Activated naive CD8-positive, alpha-beta T cell treated with anti-CD3 and anti-CD28 coated beads, Interleukin-2, amount 10 ng/mL, durations not matched to agents 7 days and 5 days (primary cell): ENCODE data around the gene MTCH2. TPM values are rescaled to one million over a fixed set of nuclear protein-coding genes. Genes with fewer than 3 reads are reported as not detected.
"Not testable (repeated sequence)": the region's sequence is repeated elsewhere in the genome, so short reads cannot be mapped to it uniquely, and the experiment has no call there.

Experiments used
- ATAC-seq: fragments of 150-1000 bp; cut with Tn5 transposase; one replicate; pipeline ENCODE4 v1.10.0; 2021; ENCODE audit warnings: low read depth, moderate library complexity
- POLR2A ChIA-PET: fragments of 350-600 bp; sonication (Branson Sonifier 250); formaldehyde crosslinking; loops from one replicate; lab custom pipeline; 2021; ENCODE audit warnings: antibody characterized with exemption; lab: Charles Lee
- DNase-seq: peaks from one replicate; pipeline ENCODE4 v3.0.0; 2021
- H3K27ac Mint-ChIP-seq: one replicate; pipeline ENCODE4 v1.8.0; 2022; ENCODE audit warnings: mild to moderate bottlenecking, mixed read lengths
- H3K27me3 Mint-ChIP-seq: one replicate; pipeline ENCODE4 v1.8.0; 2022; ENCODE audit warnings: mild to moderate bottlenecking, moderate library complexity, mixed read lengths
- H3K36me3 Mint-ChIP-seq: one replicate; pipeline ENCODE4 v1.8.0; 2021; ENCODE audit warnings: mild to moderate bottlenecking, mixed read lengths
- H3K4me1 Mint-ChIP-seq: one replicate; pipeline ENCODE4 v1.8.0; 2021; ENCODE audit warnings: mixed read lengths
- H3K4me3 Mint-ChIP-seq: one replicate; pipeline ENCODE4 v1.8.0; 2022; ENCODE audit warnings: mild to moderate bottlenecking, moderate library complexity, mixed read lengths
- H3K9me3 Mint-ChIP-seq: one replicate; pipeline ENCODE4 v1.8.0; 2021; ENCODE audit warnings: mixed read lengths
- total RNA-seq, 2 experiments: library from RNA; stranded (reverse); gene quantifications; one replicate each; pipeline ENCODE4 v1.2.3, GENCODE V29; 2021

The MTCH2 gene
- total RNA-seq, 2 experiments from 2014 or later = 61.4 to 66.8 TPM

GRCh38 chr11:47661245-47661644 is 18.9 kb upstream of the MTCH2 start:
- H3K27ac Mint-ChIP-seq = no peak overlapping the region
- POLR2A ChIA-PET = no interaction called here
- no peaks in the 10 kb centered on the region for H3K36me3 Mint-ChIP-seq
- no peaks in the 10 kb centered on the region for H3K4me1 Mint-ChIP-seq
- H3K9me3 Mint-ChIP-seq = no peaks in the 10 kb centered on the region
- DNase-seq = no peak
- no peak overlapping the region for H3K4me3 Mint-ChIP-seq
- ATAC-seq = no peak
- peaks cover 4% of the 10 kb centered on the region for H3K27me3 Mint-ChIP-seq

DNA sequence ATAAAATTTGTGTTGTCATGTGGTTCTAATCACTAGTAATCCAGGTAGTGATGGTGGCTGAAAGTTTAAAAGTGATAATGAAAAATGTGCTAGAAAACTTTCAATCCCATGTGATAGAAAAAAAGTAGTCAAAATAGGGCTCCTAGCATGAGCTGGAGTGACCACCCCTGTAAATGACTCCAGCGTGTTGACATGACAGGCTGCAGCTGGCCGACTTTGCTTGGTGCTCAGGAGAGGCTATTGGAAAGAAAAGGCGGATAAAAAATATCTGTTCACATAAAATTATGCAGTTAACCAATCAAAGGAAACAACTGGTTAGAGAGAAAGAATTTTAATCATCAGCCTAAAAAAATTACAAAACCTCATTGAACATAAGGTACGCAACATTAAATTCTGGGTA is 16.9 kb upstream of the MTCH2 start:
- H3K27ac Mint-ChIP-seq = no peak overlapping the region
- no peaks in the 10 kb centered on the region for H3K4me1 Mint-ChIP-seq
- peaks cover 4% of the 10 kb centered on the region for H3K27me3 Mint-ChIP-seq
- POLR2A ChIA-PET = no interaction called here
- no peaks in the 10 kb centered on the region for H3K36me3 Mint-ChIP-seq
- H3K4me3 Mint-ChIP-seq = no peak overlapping the region
- DNase-seq (no peak), ATAC-seq (no peak)
- H3K9me3 Mint-ChIP-seq = no peaks in the 10 kb centered on the region

DNA sequence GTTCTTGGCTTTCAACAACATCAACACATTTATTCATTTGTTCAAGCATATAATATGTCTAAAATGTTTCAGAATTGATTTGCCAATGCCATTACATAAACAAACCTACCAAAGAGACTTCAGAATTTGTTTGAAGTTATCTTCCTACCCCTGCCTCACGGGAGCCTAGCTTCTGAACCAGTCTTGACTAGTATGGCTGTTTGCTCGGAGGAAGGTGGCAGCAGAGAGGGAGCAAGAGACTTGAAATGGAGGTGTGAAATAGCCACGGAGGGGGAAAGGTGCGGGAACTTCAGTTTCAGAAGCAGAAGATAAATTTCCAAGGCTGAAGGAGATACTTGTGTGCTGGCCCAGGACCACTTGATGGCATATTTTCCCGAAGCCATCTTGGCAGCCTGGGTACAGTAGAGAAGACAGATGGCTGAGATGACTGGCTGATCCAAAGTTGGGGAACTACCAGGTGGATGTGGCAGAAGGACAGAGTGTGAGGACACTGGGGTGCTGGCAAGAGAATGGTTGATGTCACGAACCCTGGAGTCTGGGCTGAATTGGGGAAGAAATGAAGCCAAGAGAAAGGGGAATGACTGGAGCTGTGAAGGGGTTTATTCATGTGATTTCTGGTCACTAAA is 14.0 kb upstream of the MTCH2 start:
- POLR2A ChIA-PET = interaction anchor here (0.6 kb wide), 1 partner anchor 106 kb away, joined by 6 read pairs; no protein-coding TSS in a partner anchor
- DNase-seq (no peak), ATAC-seq (no peak)
- peaks cover 7% of the 10 kb centered on the region for H3K27me3 Mint-ChIP-seq
- H3K36me3 Mint-ChIP-seq = peaks cover 2% of the 10 kb centered on the region
- H3K4me1 Mint-ChIP-seq = no peaks in the 10 kb centered on the region
- no peak overlapping the region for H3K4me3 Mint-ChIP-seq
- H3K9me3 Mint-ChIP-seq = peaks cover 11% of the 10 kb centered on the region
- no peak overlapping the region for H3K27ac Mint-ChIP-seq

- Mint-ChIP-seq H3K9me3 (peaks cover 12% of the 10 kb centered on the region), H3K4me3 (no peak overlapping the region), H3K36me3 (peaks cover 2% of the 10 kb centered on the region), H3K27ac (no peak overlapping the region), H3K27me3 (peaks cover 7% of the 10 kb centered on the region), H3K4me1 (no peaks in the 10 kb centered on the region)
- POLR2A ChIA-PET = no interaction called here
- DNase-seq (no peak), ATAC-seq (no peak)
These were observed 9.6 kb upstream of the MTCH2 start for GRCh38 chr11:47651818-47652469.

DNA sequence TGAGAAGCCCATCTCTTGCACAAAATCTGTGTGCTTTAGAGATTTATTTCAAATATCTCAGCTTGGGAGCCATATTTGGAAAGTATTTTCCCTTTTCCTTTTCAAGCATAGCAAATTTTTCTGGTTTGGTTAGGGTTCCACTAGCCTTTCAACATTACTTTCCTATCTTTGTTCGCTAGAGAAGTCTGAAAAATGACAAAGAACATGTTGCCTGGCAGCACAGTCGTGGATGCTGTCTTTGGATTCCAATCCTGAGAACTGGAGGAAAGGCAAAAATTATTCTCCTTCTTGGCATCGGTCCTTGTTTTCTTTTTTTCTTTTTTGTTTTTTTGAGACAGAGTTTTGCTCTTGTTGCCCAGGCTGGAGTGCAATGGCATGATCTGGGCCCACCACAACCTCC is 6.9 kb upstream of the MTCH2 start:
- DNase-seq (no peak), ATAC-seq (no peak)
- Mint-ChIP-seq H3K4me3 (no peak overlapping the region), H3K4me1 (no peaks in the 10 kb centered on the region), H3K27me3 (peaks cover 3% of the 10 kb centered on the region), H3K9me3 (peaks cover 12% of the 10 kb centered on the region), H3K36me3 (peaks cover 2% of the 10 kb centered on the region), H3K27ac (no peak overlapping the region)
- POLR2A ChIA-PET = interaction anchor here (0.8 kb wide), 1 partner anchor 65 kb away, joined by 3 read pairs; no protein-coding TSS in a partner anchor

- Mint-ChIP-seq H3K36me3 (no peaks in the 10 kb centered on the region), H3K27ac (no peak overlapping the region), H3K4me3 (no peak overlapping the region), H3K27me3 (no peaks in the 10 kb centered on the region), H3K4me1 (peaks cover 12% of the 10 kb centered on the region), H3K9me3 (no peaks in the 10 kb centered on the region)
- POLR2A ChIA-PET = no interaction called here
- DNase-seq = no peak
- no peak for ATAC-seq
These were observed 3.7 kb upstream of the MTCH2 start for GRCh38 chr11:47646019-47646418.

- H3K9me3 Mint-ChIP-seq = no peaks in the 10 kb centered on the region
- no peak for ATAC-seq
- no peaks in the 10 kb centered on the region for H3K36me3 Mint-ChIP-seq
- POLR2A ChIA-PET = interaction anchor here (5.4 kb wide), 1 partner anchor 70 kb away, joined by 29 read pairs; the partner anchor contains the start of gene AGBL2
- no peaks in the 10 kb centered on the region for H3K27me3 Mint-ChIP-seq
- no peak overlapping the region for H3K27ac Mint-ChIP-seq
- peaks cover 15% of the 10 kb centered on the region for H3K4me1 Mint-ChIP-seq
- no peak for DNase-seq
- H3K4me3 Mint-ChIP-seq = no peak overlapping the region
These were observed 3.1 kb upstream of the MTCH2 start for GRCh38 chr11:47645500-47645899.

GRCh38 chr11:47641600-47642098 is 710 bp downstream of the MTCH2 start:
- peak overlapping the region; percentile 98 for H3K27ac Mint-ChIP-seq
- ATAC-seq = no peak
- H3K9me3 Mint-ChIP-seq = no peaks in the 10 kb centered on the region
- POLR2A ChIA-PET = interaction anchor here (5.4 kb wide), 1 partner anchor 74 kb away, joined by 29 read pairs; the partner anchor contains the start of gene AGBL2
- peaks cover 21% of the 10 kb centered on the region for H3K4me1 Mint-ChIP-seq
- H3K4me3 Mint-ChIP-seq = peak overlapping the region; percentile 95
- DNase-seq = no peak
- H3K27me3 Mint-ChIP-seq = no peaks in the 10 kb centered on the region
- peaks cover 11% of the 10 kb centered on the region for H3K36me3 Mint-ChIP-seq

DNA sequence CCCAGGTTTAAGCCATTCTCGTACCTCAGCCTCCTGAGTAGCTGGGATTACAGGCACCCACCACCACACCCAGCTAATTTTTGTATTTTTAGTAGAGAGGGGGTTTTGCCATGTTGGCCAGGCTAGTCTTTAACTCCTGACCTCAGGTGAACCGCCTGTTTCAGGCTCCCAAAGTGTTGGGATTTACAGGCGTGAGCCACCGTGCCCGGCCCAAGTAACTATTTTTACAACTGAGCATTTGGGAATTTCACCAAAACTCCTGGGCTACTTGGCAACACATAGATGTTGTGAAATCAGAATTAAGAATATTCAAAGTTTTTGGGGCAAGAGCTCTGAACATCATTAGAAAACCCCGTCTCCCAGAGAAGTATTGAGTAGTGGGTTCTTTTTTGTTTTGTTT is 1.9 kb downstream of the MTCH2 start:
- Mint-ChIP-seq H3K36me3 (peaks cover 15% of the 10 kb centered on the region), H3K4me3 (peak overlapping the region; percentile 95), H3K4me1 (peaks cover 21% of the 10 kb centered on the region)
- not testable (repeated sequence) for ATAC-seq, H3K27me3 Mint-ChIP-seq, H3K27ac Mint-ChIP-seq, H3K9me3 Mint-ChIP-seq, DNase-seq
- POLR2A ChIA-PET = interaction anchor here (5.4 kb wide), 1 partner anchor 75 kb away, joined by 29 read pairs; the partner anchor contains the start of gene AGBL2

GRCh38 chr11:47636331-47636730 is 6.0 kb downstream of the MTCH2 start:
- H3K4me3 Mint-ChIP-seq, H3K27ac Mint-ChIP-seq, ATAC-seq, POLR2A ChIA-PET, H3K9me3 Mint-ChIP-seq, H3K27me3 Mint-ChIP-seq, DNase-seq: not testable (repeated sequence)
- peaks cover 29% of the 10 kb centered on the region for H3K36me3 Mint-ChIP-seq
- peaks cover 12% of the 10 kb centered on the region for H3K4me1 Mint-ChIP-seq

- H3K27me3 Mint-ChIP-seq = no peaks in the 10 kb centered on the region
- H3K4me3 Mint-ChIP-seq = no peak overlapping the region
- POLR2A ChIA-PET = no interaction called here
- H3K27ac Mint-ChIP-seq = peak overlapping the region; percentile 7
- no peaks in the 10 kb centered on the region for H3K4me1 Mint-ChIP-seq
- no peak for DNase-seq
- H3K36me3 Mint-ChIP-seq = peaks cover 22% of the 10 kb centered on the region
- ATAC-seq = no peak
- no peaks in the 10 kb centered on the region for H3K9me3 Mint-ChIP-seq
These were observed 10.9 kb downstream of the MTCH2 start for GRCh38 chr11:47631473-47631872.

DNA sequence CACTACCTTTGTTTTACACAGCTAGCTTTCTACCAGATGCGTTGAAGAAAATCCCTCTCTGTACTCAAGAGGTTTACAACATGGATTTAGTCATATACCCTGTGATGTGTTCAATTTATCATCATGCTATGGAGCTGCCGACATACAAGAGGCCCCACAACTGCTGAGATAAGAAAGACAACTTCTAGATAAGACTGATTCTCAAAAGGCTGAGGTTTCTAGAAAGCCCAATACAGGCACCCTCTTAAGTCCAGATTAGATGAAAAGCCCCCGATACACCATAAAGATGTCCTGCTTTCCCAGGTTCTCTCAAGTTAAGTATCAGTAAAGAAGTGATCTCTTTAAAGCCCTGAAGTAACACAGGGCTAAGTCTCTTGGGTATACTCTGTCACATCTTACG is 14.3 kb downstream of the MTCH2 start:
- Mint-ChIP-seq H3K9me3 (no peaks in the 10 kb centered on the region), H3K27me3 (no peaks in the 10 kb centered on the region), H3K36me3 (peaks cover 17% of the 10 kb centered on the region), H3K4me1 (no peaks in the 10 kb centered on the region), H3K4me3 (no peak overlapping the region), H3K27ac (no peak overlapping the region)
- DNase-seq (no peak), ATAC-seq (no peak)
- POLR2A ChIA-PET = no interaction called here

GRCh38 chr11:47626234-47626633 is 16.1 kb downstream of the MTCH2 start:
- ATAC-seq (no peak), DNase-seq (no peak)
- Mint-ChIP-seq H3K9me3 (no peaks in the 10 kb centered on the region), H3K36me3 (peaks cover 15% of the 10 kb centered on the region), H3K4me1 (no peaks in the 10 kb centered on the region), H3K27ac (no peak overlapping the region), H3K27me3 (no peaks in the 10 kb centered on the region), H3K4me3 (no peak overlapping the region)
- POLR2A ChIA-PET = interaction anchor here (0.6 kb wide), 1 partner anchor 34 kb away, joined by 4 read pairs; no protein-coding TSS in a partner anchor
